Stimulated activated naive CD8-positive, alpha-beta T cell treated with anti-CD3 and anti-CD28 coated beads, Interleukin-15, Interleukin-2, amounts not matched to agents 100 ng/mL and 50 ng/mL, for 24 hours (primary cell): ENCODE results near the gene NUDT2.
A peak's percentile ranks its signal among the peaks of the same experiment; 100 is the strongest.

Experiments used
- H3K27ac Mint-ChIP-seq: one replicate; pipeline ENCODE4 v1.8.0; 2021; ENCODE audit warnings: mild to moderate bottlenecking, mixed read lengths
- H3K27me3 Mint-ChIP-seq: one replicate; pipeline ENCODE4 v1.8.0; 2021; ENCODE audit warnings: mixed read lengths
- H3K36me3 Mint-ChIP-seq: one replicate; pipeline ENCODE4 v1.8.0; 2021; ENCODE audit warnings: low read depth, mixed read lengths
- H3K4me1 Mint-ChIP-seq: one replicate; pipeline ENCODE4 v1.8.0; 2021; ENCODE audit warnings: low read depth, mixed read lengths
- H3K4me3 Mint-ChIP-seq: one replicate; pipeline ENCODE4 v1.8.0; 2021; ENCODE audit warnings: mild to moderate bottlenecking, mixed read lengths
- H3K9me3 Mint-ChIP-seq: one replicate; pipeline ENCODE4 v1.8.0; 2021; ENCODE audit warnings: mixed read lengths

NUDT2 gene

GRCh38 chr9:34372467-34373011 is 43.2 kb downstream of the NUDT2 start:
- H3K27ac Mint-ChIP-seq, result no peak overlapping the region
- peaks cover 23% of the 10 kb centered on the region for H3K4me1 Mint-ChIP-seq
- H3K36me3 Mint-ChIP-seq, result peaks cover 11% of the 10 kb centered on the region
- no peaks in the 10 kb centered on the region for H3K27me3 Mint-ChIP-seq
- H3K4me3 Mint-ChIP-seq, result no peak overlapping the region
- H3K9me3 Mint-ChIP-seq, result no peaks in the 10 kb centered on the region

GRCh38 chr9:34373749-34374148 is 44.4 kb downstream of the NUDT2 start:
- H3K27ac Mint-ChIP-seq, result no peak overlapping the region
- peaks cover 3% of the 10 kb centered on the region for H3K36me3 Mint-ChIP-seq
- no peaks in the 10 kb centered on the region for H3K27me3 Mint-ChIP-seq
- H3K4me1 Mint-ChIP-seq, result peaks cover 23% of the 10 kb centered on the region
- H3K4me3 Mint-ChIP-seq, result no peak overlapping the region
- H3K9me3 Mint-ChIP-seq, result no peaks in the 10 kb centered on the region

- Mint-ChIP-seq H3K9me3 (no peaks in the 10 kb centered on the region), H3K27me3 (no peaks in the 10 kb centered on the region), H3K4me1 (peaks cover 26% of the 10 kb centered on the region), H3K36me3 (no peaks in the 10 kb centered on the region), H3K27ac (no peak overlapping the region), H3K4me3 (no peak overlapping the region)
These were observed 45.0 kb downstream of the NUDT2 start for GRCh38 chr9:34374339-34374738.

DNA sequence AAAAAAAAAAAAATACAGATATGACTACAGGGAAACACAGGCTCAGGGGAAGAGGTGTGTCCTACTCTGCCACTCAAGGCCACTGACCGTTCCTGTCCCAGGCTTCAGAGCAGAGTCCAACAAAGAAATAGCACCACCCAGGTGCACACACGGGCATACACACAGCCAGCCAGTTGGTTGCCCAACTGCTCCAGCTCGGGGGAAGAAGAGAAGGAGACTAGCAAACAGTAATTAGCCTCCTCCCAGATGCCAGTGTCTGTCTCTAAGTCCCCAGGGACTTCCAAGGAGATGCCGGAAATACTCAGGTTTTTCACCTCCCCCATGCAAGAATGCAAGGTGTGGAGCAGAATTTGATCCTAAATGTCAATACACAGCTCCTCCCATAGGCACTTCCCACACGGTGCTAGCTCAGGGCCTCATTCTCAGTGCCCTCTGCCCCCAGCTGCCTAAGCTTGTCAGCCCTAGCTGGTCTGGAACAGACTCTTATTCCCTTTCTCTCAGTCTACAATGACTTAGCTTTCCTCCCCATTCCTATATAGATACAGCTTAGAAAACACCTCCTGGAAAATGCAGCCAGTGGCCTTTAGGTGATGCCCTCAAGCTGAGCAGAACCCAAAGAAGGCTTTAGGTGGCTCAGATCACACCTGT is 45.7 kb downstream of the NUDT2 start:
- Mint-ChIP-seq H3K4me3 (peak overlapping the region; percentile 83), H3K36me3 (no peaks in the 10 kb centered on the region), H3K27me3 (no peaks in the 10 kb centered on the region), H3K27ac (no peak overlapping the region), H3K4me1 (peaks cover 33% of the 10 kb centered on the region), H3K9me3 (no peaks in the 10 kb centered on the region)

DNA sequence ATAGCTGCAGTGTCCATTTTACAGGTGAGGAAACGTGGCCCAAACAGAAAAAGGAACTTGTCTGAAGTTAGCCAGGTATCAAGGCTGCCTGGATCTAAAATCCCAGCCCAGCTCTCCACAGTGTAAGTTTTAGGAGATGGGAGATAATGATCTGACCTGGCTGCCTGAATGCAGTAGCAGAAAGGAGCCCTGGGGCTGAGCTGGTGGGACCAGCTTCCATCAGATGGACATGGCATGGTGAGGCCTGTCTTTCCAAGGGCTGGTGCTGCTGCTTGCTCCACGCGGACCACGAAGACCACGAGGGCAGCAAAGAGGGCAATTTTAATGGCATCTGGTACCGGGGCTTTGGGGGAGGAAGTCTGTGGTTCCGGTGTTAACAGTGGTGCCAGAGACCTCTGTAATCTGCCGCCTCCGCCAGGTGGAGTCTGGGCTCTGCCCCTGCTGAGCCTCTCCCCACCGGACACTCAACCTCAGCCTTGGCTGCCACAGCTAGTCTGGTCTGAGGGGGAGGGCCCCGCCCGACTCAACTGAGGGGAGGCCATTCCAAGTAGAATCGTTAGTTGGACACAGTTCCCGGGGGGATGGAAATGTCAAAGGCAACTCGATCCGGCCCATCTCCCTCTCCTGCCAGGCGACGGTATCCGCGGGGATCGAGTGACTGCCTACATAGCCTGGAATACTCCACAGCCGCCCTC is 46.7 kb downstream of the NUDT2 start:
- Mint-ChIP-seq H3K4me1 (peaks cover 36% of the 10 kb centered on the region), H3K4me3 (peak overlapping the region; percentile 83), H3K27me3 (no peaks in the 10 kb centered on the region), H3K9me3 (no peaks in the 10 kb centered on the region), H3K36me3 (no peaks in the 10 kb centered on the region), H3K27ac (peak overlapping the region; percentile 27)

- peak within 1 kb of the TSS; percentile 83 for H3K4me3 Mint-ChIP-seq
- H3K4me1 Mint-ChIP-seq, result peaks cover 43% of the 10 kb centered on the region
- no peaks in the 10 kb centered on the region for H3K9me3 Mint-ChIP-seq
- H3K27me3 Mint-ChIP-seq, result no peaks in the 10 kb centered on the region
- H3K36me3 Mint-ChIP-seq, result no peaks in the 10 kb centered on the region
- peak within 1 kb of the TSS; percentile 27 for H3K27ac Mint-ChIP-seq
These were observed 47.4 kb downstream of the NUDT2 start, which contains the start of gene MYORG for GRCh38 chr9:34376596-34377403. MYORG (minus strand) TSS chr9:34376898; CDS start chr9:34372943, 3,955 bp downstream.

DNA sequence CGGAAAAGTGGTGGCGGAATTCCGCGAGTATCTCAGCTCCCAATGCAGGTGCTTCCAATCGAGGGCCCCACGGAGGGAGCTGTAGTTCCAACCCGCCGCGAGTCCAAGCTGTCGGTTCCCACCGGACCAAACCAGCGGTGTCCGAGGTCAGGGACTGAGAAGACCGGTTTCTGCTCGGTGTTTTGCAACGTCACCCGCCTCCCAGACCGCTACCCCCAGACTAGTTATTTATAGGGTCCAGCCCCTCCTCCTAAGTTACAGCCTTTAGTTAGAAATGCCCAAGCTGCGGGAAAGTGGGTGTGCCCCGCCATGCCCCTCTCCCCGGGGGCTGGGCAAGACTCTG is 48.0 kb downstream of the NUDT2 start:
- Mint-ChIP-seq H3K4me1 (peaks cover 43% of the 10 kb centered on the region), H3K9me3 (no peaks in the 10 kb centered on the region), H3K36me3 (no peaks in the 10 kb centered on the region), H3K27ac (no peak overlapping the region), H3K27me3 (no peaks in the 10 kb centered on the region), H3K4me3 (peak overlapping the region; percentile 83)

- no peaks in the 10 kb centered on the region for H3K9me3 Mint-ChIP-seq
- H3K4me3 Mint-ChIP-seq, result no peak overlapping the region
- no peaks in the 10 kb centered on the region for H3K27me3 Mint-ChIP-seq
- H3K27ac Mint-ChIP-seq, result no peak overlapping the region
- peaks cover 43% of the 10 kb centered on the region for H3K4me1 Mint-ChIP-seq
- no peaks in the 10 kb centered on the region for H3K36me3 Mint-ChIP-seq
These were observed 49.1 kb downstream of the NUDT2 start for GRCh38 chr9:34378376-34379060.

DNA sequence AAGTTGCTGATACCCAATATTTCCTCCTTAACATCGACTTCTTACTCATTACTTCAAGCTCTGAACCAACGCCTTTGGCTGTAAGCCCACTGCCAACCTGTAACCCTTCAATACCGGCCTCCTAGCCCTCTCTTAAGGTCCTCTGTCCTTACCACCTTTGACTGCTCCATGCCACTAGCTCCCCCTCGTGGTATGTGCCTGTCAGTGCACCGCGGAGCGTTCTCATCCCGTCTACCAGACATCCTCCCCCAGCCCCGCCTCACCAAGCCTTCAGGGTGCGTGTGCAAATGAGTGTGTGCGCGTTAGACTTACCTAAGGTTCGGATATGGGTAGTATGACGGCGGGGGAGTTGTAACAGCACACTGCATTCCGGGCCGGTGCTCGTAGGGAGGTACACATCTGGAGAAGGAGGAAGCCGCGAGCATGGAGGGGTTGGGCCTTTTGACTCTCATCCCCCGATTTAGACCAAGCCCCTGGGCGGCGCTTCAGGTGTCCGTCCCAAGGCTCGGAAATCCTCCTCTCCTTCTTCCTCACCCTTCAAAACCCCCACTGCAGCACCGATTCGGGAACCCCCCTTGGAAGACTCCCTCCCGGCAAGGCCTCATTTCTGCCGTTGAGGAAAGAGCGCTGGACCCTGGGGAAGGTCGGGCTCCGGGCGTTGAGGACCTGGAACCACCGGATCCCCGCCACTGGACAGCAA is 50.1 kb downstream of the NUDT2 start:
- H3K9me3 Mint-ChIP-seq, result no peaks in the 10 kb centered on the region
- no peaks in the 10 kb centered on the region for H3K36me3 Mint-ChIP-seq
- no peaks in the 10 kb centered on the region for H3K27me3 Mint-ChIP-seq
- H3K4me1 Mint-ChIP-seq, result peaks cover 43% of the 10 kb centered on the region
- H3K27ac Mint-ChIP-seq, result peak overlapping the region; percentile 1
- H3K4me3 Mint-ChIP-seq, result peak overlapping the region; percentile 80

DNA sequence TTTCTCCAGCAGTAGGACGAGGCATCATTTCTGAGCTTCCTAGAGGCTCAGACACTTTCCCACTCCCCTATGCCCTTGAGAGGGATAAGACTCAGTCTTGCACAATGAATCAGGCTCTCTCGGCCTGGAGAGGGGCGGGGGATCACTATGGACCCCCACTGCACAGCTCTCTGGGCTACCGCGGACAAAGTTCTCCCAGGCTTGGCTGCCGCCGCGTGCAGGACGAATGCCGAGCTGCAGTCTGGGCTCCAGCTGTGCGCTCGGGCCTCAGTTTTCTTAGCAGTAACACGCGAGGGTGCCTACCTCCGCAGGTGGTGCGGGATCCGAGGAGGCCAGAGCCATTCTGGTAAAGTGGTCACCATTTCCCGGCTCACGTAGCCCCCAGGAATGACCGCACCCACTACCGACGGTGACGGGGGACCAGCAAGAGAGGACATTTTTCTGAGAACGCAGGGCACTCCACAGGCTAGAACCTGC is 50.7 kb downstream of the NUDT2 start:
- H3K27ac Mint-ChIP-seq, result no peak overlapping the region
- H3K4me1 Mint-ChIP-seq, result peaks cover 43% of the 10 kb centered on the region
- H3K36me3 Mint-ChIP-seq, result no peaks in the 10 kb centered on the region
- peak overlapping the region; percentile 80 for H3K4me3 Mint-ChIP-seq
- H3K9me3 Mint-ChIP-seq, result no peaks in the 10 kb centered on the region
- no peaks in the 10 kb centered on the region for H3K27me3 Mint-ChIP-seq

DNA sequence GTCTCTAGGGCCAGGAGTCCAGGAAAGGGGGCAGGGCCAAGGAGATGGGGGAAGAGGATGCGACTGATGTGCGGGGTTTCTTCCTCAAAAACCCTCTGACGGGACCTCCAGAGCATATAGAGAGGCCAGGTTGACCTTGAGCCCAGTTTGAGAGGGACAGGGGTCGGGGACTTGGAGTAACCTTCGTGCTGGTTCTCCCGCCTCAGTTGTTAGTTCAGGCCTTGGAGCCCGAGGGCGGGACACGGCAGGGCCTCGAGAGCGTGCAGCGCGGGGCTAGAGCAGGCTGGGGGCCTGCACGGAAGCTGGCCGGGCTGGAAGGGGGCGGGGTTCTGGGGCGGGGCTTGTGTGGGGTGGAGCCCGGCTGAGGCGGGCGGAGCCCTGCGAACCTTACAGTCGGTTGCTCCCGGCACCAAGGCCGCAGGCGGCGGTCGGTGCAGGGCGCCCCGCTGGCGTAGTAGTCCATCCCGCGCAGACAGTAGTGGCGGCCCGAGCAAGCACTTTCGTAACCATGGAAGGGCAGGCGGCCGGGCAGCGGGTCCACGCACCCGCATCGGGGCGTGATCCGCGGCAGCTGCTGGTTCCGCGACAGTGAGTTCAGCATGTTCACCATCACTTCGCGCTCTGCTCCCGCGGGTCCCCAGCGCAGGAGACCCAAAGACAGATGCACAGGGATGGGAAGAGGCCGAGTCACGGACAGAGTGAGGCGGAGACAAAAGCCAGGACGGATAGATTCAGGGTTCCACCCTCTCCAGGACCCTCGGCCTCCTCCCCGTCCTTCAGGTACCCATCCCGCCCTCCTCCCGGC is 51.3 kb downstream of the NUDT2 start:
- Mint-ChIP-seq H3K4me1 (peaks cover 38% of the 10 kb centered on the region), H3K27me3 (no peaks in the 10 kb centered on the region), H3K27ac (no peak overlapping the region)

GRCh38 chr9:34381323-34381722 is 52.0 kb downstream of the NUDT2 start:
- no peaks in the 10 kb centered on the region for H3K27me3 Mint-ChIP-seq
- H3K4me3 Mint-ChIP-seq, result peak overlapping the region; percentile 62
- H3K4me1 Mint-ChIP-seq, result peaks cover 32% of the 10 kb centered on the region
- H3K9me3 Mint-ChIP-seq, result no peaks in the 10 kb centered on the region
- no peak overlapping the region for H3K27ac Mint-ChIP-seq
- H3K36me3 Mint-ChIP-seq, result no peaks in the 10 kb centered on the region

More for the DNA sequence above, 51.3 kb downstream of the NUDT2 start:
- Mint-ChIP-seq H3K4me3 (peak overlapping the region; percentile 80), H3K36me3 (no peaks in the 10 kb centered on the region), H3K9me3 (no peaks in the 10 kb centered on the region)

DNA sequence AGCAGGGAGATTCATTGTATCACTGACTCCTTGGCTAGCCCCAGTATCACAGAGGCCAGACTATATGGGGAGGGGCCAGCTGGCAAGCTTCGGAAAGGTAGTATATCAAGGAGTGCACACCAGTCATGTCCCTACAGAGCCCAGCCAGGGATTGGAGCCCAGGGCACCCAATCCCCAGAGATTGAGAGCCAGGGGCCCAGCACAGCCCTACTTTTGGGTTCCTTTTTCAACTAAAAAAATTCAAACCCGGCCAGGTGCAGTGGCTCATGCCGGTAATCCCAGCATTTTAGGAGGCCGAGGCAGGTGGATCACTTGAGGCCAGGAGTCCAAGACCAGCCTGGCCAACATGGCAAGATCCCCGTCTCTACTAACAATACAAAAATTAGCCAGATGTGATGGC is 52.7 kb downstream of the NUDT2 start:
- no peak overlapping the region for H3K27ac Mint-ChIP-seq
- no peaks in the 10 kb centered on the region for H3K36me3 Mint-ChIP-seq
- peaks cover 29% of the 10 kb centered on the region for H3K4me1 Mint-ChIP-seq
- no peaks in the 10 kb centered on the region for H3K9me3 Mint-ChIP-seq
- H3K4me3 Mint-ChIP-seq, result no peak overlapping the region
- no peaks in the 10 kb centered on the region for H3K27me3 Mint-ChIP-seq
